Right lung (tissue), 5 donors: ENCODE results near the gene CDC42BPA. TPM values are rescaled to one million over a fixed set of nuclear protein-coding genes. Genes with fewer than 3 reads are reported as not detected.
A peak's percentile ranks its signal among the peaks of the same experiment; 100 is the strongest.
"Not testable (repeated sequence)": the region's sequence is repeated elsewhere in the genome, so short reads cannot be mapped to it uniquely, and the experiment has no call there.

Source experiments
- DNase-seq, 2 donors: peaks; one replicate each; pipeline ENCODE4 v3.0.0-alpha.2; 2013
- polyA plus RNA-seq, 5 donors: library from polyadenylated mRNA; unstranded; fragments of 120-200 nt; gene quantifications; one replicate each; pipeline versions ENCODE4 v1.2.1 to v1.2.3, GENCODE V29; 2013; ENCODE audit warnings: inconsistent platforms in 1 of 5, low replicate concordance in 1 of 5; ENCODE audit not compliant: insufficient read length in 5 of 5, insufficient read depth in 1 of 5

The CDC42BPA gene
- polyA plus RNA-seq, 5 donors = 31.8 to 45.8 (median 42.7) TPM

DNA sequence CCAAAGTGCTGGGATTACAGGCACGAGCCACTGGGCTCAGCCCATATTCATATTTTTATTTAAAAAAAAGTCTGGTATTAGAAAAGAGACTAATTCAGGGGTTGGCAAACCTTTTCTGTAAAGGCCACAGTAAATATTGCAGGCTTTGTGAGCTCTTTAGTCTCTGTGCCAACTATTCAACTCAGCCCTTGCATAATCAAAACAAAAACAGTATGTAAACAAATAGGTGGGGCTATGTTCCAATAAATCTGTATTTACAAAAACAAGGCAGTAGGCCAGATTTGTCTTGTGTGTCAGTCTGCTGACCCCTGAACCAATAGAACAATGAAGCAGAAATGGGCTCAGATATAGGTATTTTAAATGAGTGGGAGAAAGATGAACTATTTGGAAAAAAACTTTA is 49.3 kb downstream of the CDC42BPA start:
- peak; percentile 24 to 38 for DNase-seq

DNA sequence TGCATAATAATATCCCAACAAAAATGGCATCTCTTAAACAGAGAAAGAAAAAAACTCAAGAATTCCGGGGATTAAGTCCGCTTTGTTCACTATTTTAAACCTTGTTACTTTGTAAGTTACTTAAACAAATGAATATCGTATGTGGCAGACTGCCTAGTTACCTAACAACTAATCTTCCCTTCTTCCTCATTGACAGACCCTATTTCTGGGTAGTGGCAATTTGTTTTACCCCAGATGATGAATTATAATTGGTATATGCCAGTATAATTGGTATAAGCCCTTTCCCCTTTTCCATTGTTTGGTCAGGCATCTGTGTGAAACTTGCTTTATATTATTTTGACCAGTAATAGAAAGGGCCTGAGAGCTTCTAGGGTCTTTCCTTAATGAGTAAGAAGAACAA is 52.4 kb downstream of the CDC42BPA start:
- DNase-seq = no peak

DNA sequence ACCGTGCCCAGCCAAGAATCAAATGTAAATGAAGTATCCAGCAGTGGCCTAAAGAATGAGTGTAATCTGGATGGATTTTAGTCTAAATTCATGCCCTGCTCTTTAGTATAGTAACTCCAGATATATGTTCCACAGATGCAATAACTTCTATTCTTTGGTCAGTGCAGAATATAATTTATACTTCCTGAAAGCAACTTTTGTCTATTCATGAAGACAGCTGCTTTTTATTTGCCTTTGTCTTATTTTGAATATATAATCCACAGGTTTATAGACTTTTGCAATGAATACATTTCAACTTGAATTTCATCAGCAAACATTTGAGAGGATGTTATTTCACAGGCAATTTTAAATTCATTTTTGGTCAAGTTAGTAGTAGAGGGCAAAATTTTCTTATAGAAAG is 54.4 kb downstream of the CDC42BPA start:
- no peak for DNase-seq

DNA sequence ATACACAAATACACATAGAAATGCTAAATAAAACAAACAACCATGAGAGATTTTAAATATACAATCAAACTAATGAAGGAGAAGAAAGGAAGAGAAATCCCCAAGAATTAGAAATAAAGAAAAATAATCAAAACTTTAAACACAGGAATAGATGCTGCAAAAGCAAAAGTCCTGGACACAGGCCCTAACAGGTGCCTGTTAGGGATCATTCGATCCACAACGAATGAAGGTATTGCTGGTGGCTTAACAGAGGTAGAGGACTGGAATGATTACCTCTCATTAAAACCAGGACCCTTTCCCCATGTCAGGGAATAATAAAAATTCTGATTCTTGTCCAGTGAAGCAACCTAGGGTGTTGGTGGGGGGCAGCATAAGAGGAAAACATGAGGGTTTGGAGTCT is 56.8 kb downstream of the CDC42BPA start:
- no peak for DNase-seq

DNA sequence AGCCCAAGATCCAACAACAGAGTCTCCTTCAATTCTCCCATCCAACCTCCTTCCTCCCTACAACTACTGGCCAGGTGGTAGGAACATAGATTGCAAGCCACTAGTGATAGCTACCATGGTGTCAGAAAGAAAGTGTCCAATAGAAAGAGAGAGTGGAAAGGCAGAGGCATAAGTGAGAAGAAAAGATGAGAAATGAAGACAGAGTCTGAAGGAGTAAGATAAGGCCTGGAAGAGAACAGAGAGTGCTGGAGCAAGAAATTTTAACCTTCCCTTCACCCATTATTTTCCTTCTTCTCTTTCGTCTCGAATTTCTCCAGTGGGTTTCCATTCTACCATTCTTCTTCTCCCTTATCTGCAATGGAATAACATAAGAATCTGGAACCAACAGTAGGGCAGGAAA is 57.9 kb downstream of the CDC42BPA start:
- no peak for DNase-seq

DNA sequence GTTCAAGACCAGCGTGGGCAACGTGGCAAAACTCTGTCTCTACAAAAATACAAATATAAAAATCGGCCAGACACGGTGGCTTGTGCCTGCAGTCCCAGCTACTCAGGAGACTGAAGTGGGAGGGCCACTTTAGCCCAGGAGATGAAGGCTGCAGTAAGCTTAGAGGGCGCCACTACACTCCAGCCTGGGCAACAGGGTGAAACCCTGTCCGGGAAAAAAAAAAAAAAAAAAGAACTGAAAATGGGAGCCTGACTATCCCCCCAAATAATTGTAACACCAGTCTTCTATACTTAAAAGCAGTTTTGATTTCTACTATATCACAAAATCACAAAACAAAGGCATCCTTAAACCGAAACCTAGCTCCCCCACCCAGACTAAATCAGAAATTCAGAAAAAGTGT is 60.3 kb downstream of the CDC42BPA start:
- no peak for DNase-seq

DNA sequence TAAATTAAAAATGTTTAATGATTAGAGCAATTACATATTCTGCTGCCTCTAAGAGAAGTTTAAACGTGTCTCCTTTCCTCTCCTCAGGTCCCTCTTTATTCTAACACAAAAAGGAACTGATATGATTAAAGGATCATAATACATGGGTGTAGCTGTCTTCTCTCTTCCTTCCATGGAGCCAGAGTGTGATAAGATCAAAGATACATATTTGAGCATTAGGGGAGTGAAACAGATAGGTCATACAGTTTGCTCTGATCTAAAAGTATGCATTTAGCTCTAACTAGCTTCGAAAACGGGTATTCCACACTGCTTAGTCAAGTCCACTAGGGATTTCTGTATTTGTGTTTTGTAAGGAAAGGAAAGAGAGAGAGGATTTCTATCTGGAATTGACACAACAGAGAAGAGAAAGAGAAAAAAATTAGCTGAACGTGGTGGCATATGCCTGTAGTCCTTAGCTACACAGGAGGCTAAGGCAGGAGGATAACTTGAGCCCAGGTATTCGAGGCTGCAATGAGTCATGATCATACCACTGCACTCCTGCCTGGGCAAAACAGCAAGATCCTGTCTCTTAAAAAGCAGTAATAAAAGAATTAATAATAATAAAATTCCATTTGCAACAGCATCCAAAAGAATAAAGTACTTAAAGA is 63.1 kb downstream of the CDC42BPA start:
- DNase-seq = no peak

DNA sequence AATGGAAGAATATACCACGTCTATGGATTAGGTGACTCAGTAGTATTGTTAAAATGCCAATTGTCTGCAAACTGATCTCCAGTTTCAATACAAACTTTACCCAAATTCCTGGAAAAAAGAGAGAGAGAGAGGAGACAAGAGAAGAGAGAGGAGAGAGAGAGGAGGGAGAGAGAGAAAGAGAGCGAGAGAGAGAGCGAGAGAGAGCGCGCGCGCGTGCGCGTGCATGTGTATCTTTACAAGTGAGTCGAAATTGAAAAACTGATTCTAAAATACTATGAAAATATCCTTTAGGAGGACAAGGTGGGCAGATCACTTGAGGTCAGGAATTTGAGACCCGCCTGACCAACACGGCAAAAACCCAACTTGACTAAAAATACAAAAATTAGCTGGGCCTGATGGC is 65.2 kb downstream of the CDC42BPA start:
- DNase-seq = no peak

DNA sequence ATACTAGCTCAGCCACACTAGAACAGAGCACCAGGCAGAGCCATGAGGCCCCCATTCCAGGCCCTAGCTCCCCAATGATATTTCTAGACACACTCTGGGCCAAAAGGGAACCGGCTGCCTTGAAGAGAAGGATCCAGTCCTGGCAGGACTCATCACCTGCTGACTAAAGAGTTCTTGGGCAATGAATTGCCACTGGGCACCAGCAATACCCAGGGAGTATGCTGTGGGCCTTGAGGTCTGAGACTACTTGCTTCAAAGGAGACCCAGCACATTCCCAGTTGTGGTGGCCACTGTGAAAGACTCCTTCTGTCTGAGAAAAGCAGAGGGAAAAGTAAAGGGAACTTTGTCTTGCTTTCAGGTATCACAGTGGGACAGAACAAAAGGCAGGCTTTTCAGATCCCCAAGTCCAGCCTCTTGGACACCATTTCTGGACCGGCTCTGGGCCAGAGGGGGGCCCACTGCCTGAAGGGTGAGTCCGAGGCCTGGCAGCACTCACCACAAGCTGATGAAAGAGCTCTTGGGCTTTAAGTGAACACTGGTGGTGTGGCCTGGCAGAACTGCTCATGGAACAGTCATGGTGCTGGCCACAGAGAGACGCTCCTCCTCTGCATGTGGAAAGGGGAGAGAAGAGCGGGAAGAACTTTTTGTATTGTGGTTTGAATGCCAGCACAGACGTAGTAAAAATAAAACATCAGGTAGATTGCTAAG is 72.5 kb downstream of the CDC42BPA start:
- no peak for DNase-seq

DNA sequence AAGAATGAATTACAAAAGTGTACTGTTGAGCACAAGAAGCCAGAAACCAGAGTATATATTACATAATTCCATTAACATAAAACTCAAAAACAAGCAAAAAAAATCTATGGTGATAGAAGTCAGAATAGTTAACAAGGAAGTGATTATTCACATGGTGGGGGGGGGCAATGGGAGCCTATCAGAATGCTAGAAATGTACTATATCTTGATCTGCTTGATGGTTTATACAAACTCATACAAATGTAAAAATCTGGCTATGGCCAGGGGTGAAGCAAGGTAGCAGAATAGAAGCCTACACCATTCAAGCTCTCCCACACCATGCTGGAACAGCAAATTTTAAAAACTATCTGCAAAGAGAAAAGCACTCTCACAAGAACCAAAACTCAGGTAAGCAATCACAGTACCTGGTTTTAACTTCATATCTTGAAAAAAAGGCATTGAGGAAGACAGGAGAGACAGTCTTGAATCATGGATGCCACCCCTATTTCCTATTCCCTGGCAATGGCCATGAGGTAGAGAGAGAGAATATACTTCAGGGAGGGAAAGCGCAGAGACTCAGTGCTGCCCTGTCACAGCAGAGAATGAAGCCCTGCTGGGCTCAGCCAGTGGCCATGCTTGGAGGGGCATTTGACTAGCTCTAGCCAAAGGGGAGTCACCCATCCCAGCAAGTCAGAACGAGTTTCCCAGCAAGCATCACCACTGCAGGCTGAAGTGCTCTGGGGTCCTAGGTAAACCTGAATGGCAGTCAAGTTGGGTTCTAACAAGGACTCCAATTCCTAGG is 73.8 kb downstream of the CDC42BPA start:
- DNase-seq = no peak

DNA sequence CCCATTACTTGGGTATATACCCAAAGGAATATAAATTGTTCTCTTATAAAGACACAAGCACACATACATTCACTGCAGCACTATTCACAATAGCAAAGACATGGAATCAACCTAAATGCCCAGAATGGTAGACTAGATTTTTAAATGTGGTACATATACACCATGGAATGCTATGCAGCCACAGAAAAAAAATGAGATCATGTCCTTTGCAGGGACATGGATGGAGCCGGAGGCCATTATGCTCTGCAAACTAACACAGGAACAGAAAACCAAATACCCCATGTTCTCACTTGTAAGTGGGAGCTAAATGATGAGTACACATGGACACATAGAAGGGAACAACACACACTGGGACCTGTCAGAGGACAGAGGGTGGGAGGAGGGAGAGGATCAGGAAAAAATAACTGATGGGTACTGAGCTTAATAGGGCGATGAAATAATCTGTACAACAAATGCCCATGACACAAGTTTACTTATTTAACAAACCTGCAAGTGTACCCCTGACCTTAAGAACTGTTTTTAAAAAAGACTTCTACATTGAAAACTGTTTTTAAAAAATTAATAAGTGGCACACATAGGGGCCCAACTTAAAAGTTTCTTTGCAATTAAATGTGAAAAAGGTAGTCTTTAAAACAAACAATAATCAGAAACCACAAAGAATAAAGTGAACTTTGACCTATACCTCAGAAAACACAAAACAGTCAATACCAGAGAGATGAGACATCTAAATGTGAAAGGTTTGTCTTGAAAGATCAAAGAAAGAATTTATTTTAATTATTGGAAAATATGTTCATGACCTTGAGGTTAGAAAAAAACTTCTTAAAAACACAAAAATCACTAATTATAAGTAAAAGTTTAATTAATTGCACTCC is 75.2 kb downstream of the CDC42BPA start:
- DNase-seq = no peak

DNA sequence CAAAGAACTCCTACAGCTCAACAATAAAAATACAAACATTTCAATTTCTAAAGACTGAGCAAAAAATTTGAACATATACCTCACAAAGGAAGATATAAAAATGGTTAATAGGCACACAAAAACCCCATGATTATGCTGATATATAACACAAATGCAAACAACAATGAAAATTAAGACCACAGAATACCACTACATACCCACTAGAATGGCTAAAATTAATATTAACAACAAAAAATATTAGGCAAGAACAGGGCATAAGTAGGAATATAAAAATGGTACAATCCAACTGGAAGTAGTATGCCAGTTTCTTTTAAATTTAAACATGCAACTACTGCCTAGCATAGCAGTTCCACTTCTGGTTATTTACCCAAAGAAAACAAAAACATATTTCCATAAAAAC is 77.3 kb downstream of the CDC42BPA start:
- DNase-seq = no peak

DNA sequence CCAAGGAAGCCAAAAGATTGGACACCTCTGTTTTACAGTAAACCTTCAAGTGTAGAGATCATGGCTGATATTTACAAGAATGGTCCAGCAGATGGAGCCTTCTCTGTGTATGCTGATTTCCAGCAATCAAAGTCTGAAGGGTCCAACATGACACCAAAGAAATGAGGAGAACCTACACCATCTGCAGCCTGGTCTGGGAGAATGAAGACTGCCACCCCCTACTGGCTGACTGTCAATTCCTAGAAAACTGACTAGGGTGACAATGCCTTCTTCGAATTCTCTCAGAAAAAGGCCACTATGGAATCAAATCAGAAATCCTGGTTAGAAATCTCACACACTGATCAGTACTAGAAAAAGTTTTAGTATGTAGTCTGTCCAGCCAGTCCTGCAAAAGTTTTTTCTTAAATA is 83.3 kb downstream of the CDC42BPA start:
- DNase-seq = peak; percentile 16 to 35

DNA sequence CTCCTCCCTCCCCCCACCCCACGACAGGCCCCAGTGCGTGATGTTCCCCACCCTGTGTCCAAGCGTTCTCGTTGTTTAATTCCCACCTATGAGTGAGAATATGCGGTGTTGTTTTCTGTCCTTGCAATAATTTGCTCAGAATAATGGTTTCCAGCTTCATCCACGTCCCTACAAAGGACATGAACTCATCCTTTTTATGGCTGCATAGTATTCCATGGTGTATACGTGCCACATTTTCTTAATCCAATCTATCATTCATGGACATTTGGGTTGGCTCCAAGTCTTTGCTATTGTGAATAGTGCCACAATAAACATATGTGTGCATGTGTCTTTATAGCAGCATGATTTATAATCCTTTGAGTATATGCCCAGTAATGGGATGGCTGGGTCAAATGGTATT is 87.2 kb downstream of the CDC42BPA start:
- not testable (repeated sequence) for DNase-seq

DNA sequence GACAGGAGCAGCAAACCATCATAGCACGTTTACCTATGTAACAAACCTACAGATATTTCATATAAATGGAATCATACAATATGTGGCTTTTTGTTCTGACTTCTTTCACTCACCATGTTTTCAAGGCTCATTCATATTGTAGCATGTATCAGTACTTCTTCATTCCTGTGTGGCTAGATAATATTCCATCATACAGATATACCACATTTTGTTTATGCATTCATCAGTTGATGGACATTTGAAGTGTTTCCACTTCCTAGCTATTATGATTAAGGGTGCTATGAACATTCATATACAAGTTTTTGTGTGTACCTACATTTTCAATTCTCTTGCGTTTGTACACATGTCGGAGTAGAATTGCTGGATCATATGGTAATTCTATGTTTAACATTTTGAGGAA is 90.1 kb downstream of the CDC42BPA start:
- no peak for DNase-seq

DNA sequence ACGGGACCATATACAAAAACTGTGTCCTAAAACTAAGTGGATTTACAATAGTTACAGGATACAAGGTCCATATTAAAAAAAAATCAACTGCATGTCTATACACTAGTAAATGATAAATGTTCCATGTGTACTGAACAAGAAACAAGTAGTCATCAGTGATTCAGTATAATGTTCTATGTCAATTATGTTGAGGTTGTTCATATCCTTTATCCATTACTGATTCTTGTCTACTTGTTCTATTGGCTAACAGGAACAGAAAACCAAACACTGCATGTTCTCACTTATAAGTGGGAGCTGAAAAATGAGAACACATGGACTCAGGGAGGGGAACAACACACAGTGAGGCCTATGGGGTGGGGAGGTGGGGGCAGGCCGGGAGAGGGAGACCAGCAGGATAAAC is 90.5 kb downstream of the CDC42BPA start:
- no peak for DNase-seq

DNA sequence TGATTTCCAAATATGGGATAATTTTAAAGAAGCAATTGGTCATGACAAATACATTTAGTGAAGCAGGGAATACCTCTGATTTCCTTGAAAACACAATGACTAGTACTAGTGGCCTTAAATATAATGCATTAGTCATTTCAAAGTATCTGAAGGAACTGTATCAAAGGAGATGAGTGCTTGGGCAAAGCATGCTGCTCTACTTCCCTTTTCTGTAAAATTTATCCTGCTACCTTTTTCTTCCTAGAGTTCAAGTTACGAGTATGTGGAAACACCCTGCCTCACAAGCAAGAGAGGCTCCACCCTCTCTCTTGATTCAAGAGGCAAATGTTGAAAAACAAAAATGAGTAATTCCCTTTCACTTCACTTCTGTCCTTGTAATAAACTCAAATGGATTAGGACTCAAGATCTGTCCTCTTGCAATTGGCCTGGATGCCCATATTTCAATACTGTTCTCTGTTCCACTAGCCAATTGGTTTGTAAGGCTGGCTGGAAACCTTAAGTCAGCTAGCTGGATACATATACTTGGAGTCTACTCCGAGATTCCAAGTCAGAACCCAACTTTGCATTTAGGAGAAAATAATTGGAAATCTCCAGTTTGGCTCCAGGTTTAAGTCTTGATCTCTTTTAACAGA is 92.5 kb downstream of the CDC42BPA start:
- no peak for DNase-seq

DNA sequence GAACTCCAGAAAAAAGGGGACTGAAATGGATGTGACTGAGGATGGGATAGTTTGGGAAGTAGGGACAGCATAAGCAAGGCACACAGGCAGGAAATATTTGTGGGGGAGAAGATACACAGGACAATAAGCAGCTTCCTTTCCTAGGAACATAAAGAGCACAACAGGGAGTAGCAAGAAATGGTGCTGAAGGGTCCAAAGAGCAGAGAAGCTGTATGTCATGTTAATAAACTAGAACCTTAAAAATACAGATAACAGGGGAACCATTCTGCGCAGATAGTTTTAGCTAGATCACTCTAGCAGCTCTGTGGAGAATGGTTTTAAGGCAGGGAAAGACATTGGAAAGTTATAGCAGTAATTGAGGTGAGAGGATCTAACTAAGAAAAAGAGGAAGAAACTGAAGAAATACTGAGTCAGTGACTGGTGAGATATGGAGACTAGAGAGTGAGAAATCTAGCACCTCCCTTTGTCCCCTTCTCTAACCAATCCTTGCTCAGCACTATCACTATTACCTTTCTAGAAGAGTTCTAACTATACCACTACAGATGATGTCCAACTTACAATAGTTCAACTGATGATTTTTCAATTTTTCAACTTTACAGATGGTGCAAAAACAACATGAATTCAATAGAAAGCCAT is 95.0 kb downstream of the CDC42BPA start:
- no peak for DNase-seq

DNA sequence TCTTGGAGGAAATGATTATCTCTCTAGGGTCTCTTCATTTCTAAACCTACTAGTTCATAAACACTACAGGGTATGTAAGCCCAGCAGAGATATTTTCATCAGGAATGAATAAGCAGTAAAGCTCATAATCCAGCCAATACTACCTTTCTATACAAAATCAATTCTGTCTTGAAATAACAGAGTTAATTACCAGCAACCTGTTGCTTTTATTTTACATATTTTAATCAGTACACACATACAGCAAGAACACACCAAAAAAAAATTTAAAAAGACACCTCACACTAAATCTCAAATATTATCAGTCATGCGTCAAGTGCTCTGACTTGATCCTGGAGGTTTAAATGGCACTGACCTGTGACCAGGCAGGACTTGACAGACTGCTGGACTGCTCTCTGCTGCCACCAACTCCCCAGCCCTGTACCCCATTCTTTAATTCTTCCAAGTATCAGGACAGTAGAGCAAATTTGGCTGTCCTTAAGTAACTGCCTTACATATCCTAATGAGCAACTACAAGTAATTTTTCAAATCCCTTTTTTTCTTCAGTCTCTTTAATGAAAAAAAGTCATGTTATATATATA is 98.5 kb downstream of the CDC42BPA start:
- no peak for DNase-seq

DNA sequence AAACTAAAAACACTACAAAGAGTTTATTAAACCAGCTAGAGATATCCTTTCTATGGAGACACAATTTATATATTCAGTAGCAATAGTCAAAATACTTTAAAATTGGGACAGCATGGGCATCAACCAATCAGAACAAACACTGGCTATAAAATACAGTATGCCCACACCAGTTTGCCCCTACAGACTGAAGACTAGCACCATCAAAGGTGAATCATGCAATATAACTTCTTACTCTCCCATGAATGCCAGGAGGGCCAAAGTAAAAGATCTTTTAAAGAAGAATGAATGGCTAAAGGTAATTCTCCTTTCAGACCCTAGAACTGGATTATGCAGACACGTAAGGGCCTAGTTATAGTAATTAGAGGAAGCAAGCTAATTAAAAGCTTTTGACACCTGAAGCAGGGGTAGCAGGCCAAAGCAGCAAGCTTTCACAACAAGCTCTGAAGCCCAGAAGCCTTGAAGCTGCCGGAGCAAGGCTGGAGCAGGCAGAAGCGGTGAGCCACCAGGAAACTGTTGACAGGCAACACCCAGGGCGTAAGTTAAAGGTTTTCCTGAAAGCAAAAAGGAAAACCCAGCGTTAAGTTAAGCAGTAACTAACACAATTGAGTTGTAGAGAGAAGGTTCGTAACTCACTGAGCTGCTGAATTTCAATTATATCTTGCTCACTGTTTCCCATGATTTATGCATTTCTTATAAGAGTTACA is 99.3 kb downstream of the CDC42BPA start:
- DNase-seq = no peak
